Measurements from ENCODE around the gene C16orf89.

Gene C16orf89

GRCh38 chr16:5060073-5060641, 5.6 kb downstream of the C16orf89 start:
- H3K4me1 ChIP-seq (ENCODE audit: insufficient read depth, low read length) = no peaks in the 10 kb centered on the region
- H3K27me3 ChIP-seq (ENCODE audit: insufficient read depth, low read length, poor library complexity) = peaks cover 8% of the 10 kb centered on the region
- H3K27ac ChIP-seq (ENCODE audit: low read length) = no peak overlapping the region
- H3K9ac ChIP-seq (ENCODE audit: low read depth, low read length) = no peak overlapping the region
- no peaks in the 10 kb centered on the region for H3K36me3 ChIP-seq (ENCODE audit: insufficient read depth, low read length)
- DNase-seq (no peak), ATAC-seq (ENCODE audit: insufficient read depth, low read depth) (no peak)
- no peaks in the 10 kb centered on the region for H3K9me3 ChIP-seq (ENCODE audit: insufficient read depth, low read length, severe bottlenecking)
- H3K4me3 ChIP-seq (ENCODE audit: low read depth in 1 of 2, low read length in 2 of 2) = no peak overlapping the region
- no peak for TF ChIP-seq EZH2 (IDR thresholded peaks at IDR 0.05; ENCODE audit: borderline replicate concordance, low read depth, low read length, severe bottlenecking)
- TF ChIP-seq CTCF (IDR thresholded peaks at IDR 0.05; ENCODE audit: borderline replicate concordance, extremely low read depth, low read length, poor library complexity, severe bottlenecking) = no peak
- H2AFZ ChIP-seq (ENCODE audit: low read depth, low read length) = no peak overlapping the region
- H4K20me1 ChIP-seq (ENCODE audit: insufficient read depth, low read length) = no peaks in the 10 kb centered on the region
- H3K4me2 ChIP-seq (ENCODE audit: insufficient read depth, low read length) = no peak overlapping the region
- H3K79me2 ChIP-seq (ENCODE audit: insufficient read depth, low read length) = no peaks in the 10 kb centered on the region

- Histone ChIP-seq H3K4me1 (ENCODE audit: insufficient read depth, low read length) (no peaks in the 10 kb centered on the region), H2AFZ (ENCODE audit: low read depth, low read length) (no peak overlapping the region), H3K9me3 (ENCODE audit: insufficient read depth, low read length, severe bottlenecking) (no peaks in the 10 kb centered on the region), H3K4me3 (ENCODE audit: low read depth in 1 of 2, low read length in 2 of 2) (no peak overlapping the region), H3K4me2 (ENCODE audit: insufficient read depth, low read length) (no peak overlapping the region), H3K27ac (ENCODE audit: low read length) (no peak overlapping the region), H4K20me1 (ENCODE audit: insufficient read depth, low read length) (no peaks in the 10 kb centered on the region), H3K9ac (ENCODE audit: low read depth, low read length) (no peak overlapping the region), H3K79me2 (ENCODE audit: insufficient read depth, low read length) (no peaks in the 10 kb centered on the region), H3K27me3 (ENCODE audit: insufficient read depth, low read length, poor library complexity) (peaks cover 3% of the 10 kb centered on the region), H3K36me3 (ENCODE audit: insufficient read depth, low read length) (no peaks in the 10 kb centered on the region)
- TF ChIP-seq EZH2 (IDR thresholded peaks at IDR 0.05; ENCODE audit: borderline replicate concordance, low read depth, low read length, severe bottlenecking) (no peak), CTCF (IDR thresholded peaks at IDR 0.05; ENCODE audit: borderline replicate concordance, extremely low read depth, low read length, poor library complexity, severe bottlenecking) (no peak)
- DNase-seq (no peak), ATAC-seq (ENCODE audit: insufficient read depth, low read depth) (no peak)
Measured at GRCh38 chr16:5059386-5060072, 6.2 kb downstream of the C16orf89 start.

GRCh38 chr16:5058476-5058875, 7.3 kb downstream of the C16orf89 start:
- TF ChIP-seq CTCF (IDR thresholded peaks at IDR 0.05; ENCODE audit: borderline replicate concordance, extremely low read depth, low read length, poor library complexity, severe bottlenecking) (no peak), EZH2 (IDR thresholded peaks at IDR 0.05; ENCODE audit: borderline replicate concordance, low read depth, low read length, severe bottlenecking) (no peak)
- H3K4me2 ChIP-seq (ENCODE audit: insufficient read depth, low read length) = no peak overlapping the region
- H3K9ac ChIP-seq (ENCODE audit: low read depth, low read length) = no peak overlapping the region
- H3K4me1 ChIP-seq (ENCODE audit: insufficient read depth, low read length) = no peaks in the 10 kb centered on the region
- H3K9me3 ChIP-seq (ENCODE audit: insufficient read depth, low read length, severe bottlenecking) = no peaks in the 10 kb centered on the region
- ATAC-seq (ENCODE audit: insufficient read depth, low read depth) = no peak
- no peak overlapping the region for H3K27ac ChIP-seq (ENCODE audit: low read length)
- no peaks in the 10 kb centered on the region for H4K20me1 ChIP-seq (ENCODE audit: insufficient read depth, low read length)
- H3K36me3 ChIP-seq (ENCODE audit: insufficient read depth, low read length) = no peaks in the 10 kb centered on the region
- no peaks in the 10 kb centered on the region for H3K79me2 ChIP-seq (ENCODE audit: insufficient read depth, low read length)
- no peak for DNase-seq
- H3K4me3 ChIP-seq (ENCODE audit: low read depth in 1 of 2, low read length in 2 of 2) = no peak overlapping the region
- no peak overlapping the region for H2AFZ ChIP-seq (ENCODE audit: low read depth, low read length)
- H3K27me3 ChIP-seq (ENCODE audit: insufficient read depth, low read length, poor library complexity) = no peaks in the 10 kb centered on the region
